Keratinocyte (primary cell): ENCODE data around the gene HEMK1. TPM values are rescaled to one million over a fixed set of nuclear protein-coding genes. Genes with fewer than 3 reads are reported as not detected.

Experiments used
- DNase-seq: peaks from one replicate; pipeline ENCODE4 v3.0.0-alpha.2; 2011; ENCODE audit warnings: low read depth, missing footprints, low spot score
- FAIRE-seq: peaks from 2 replicates; lab custom pipeline; 2011; peaks lifted over from hg19 to GRCh38; lab: Jason Lieb, UNC
- H2AFZ ChIP-seq: 2 replicates; pipeline ENCODE4 v1.6.0; 2012; ENCODE audit warnings: low read length, control low read depth, inconsistent platforms; ENCODE audit not compliant: control insufficient read depth
- H3K27ac ChIP-seq: 2 replicates; pipeline ENCODE4 v1.5.1; 2011; ENCODE audit warnings: low read length; ENCODE audit not compliant: control insufficient read depth, insufficient read depth
- H3K27me3 ChIP-seq: 3 replicates; pipeline ENCODE4 v1.6.0; 2011; ENCODE audit warnings: low read length; ENCODE audit not compliant: control insufficient read depth, insufficient read depth; ENCODE audit errors: extremely low read depth
- H3K36me3 ChIP-seq, 2 experiments: 2 replicates in 1 of 2; 3 replicates in 1 of 2; pipeline ENCODE4 v1.5.1; 2011; ENCODE audit warnings: low read length in 2 of 2, mild to moderate bottlenecking in 1 of 2; ENCODE audit not compliant: control insufficient read depth in 2 of 2, insufficient read depth in 2 of 2; ENCODE audit errors: extremely low read depth in 1 of 2
- H3K4me1 ChIP-seq: 3 replicates; pipeline ENCODE4 v1.5.1; 2011; ENCODE audit warnings: low read length; ENCODE audit not compliant: control insufficient read depth, insufficient read depth; ENCODE audit errors: extremely low read depth
- H3K4me2 ChIP-seq: 3 replicates; pipeline ENCODE4 v1.6.0; 2011; ENCODE audit warnings: low read depth, low read length; ENCODE audit not compliant: control insufficient read depth, insufficient read depth; ENCODE audit errors: extremely low read depth
- H3K4me3 ChIP-seq, 3 experiments: fragments of 200-600 bp in 1 of 3; sonication (generic) in 1 of 3; 2 replicates in 2 of 3; 3 replicates in 1 of 3; pipeline ENCODE4 v1.5.1; 2011 to 2016; ENCODE audit warnings: low read length in 3 of 3, mild to moderate bottlenecking in 3 of 3, control low read depth in 2 of 3, inconsistent platforms in 1 of 3, low read depth in 1 of 3, mixed read lengths in 1 of 3, mixed run types in 1 of 3, moderate library complexity in 1 of 3; ENCODE audit not compliant: control insufficient read depth in 2 of 3, insufficient read depth in 2 of 3; ENCODE audit errors: extremely low read depth in 1 of 3
- H3K79me2 ChIP-seq: 2 replicates; pipeline ENCODE4 v1.6.0; 2012; ENCODE audit warnings: low read length; ENCODE audit not compliant: control insufficient read depth, insufficient read depth
- H3K9ac ChIP-seq: 3 replicates; pipeline ENCODE4 v1.6.0; 2011; ENCODE audit warnings: low read length; ENCODE audit not compliant: control insufficient read depth, insufficient read depth; ENCODE audit errors: extremely low read depth
- H3K9me1 ChIP-seq: 3 replicates; pipeline ENCODE4 v1.6.0; 2011; ENCODE audit warnings: low read length; ENCODE audit not compliant: control insufficient read depth, insufficient read depth; ENCODE audit errors: extremely low read depth
- H3K9me3 ChIP-seq: 2 replicates; pipeline ENCODE4 v1.5.1; 2012; ENCODE audit warnings: low read depth, low read length; ENCODE audit not compliant: control insufficient read depth
- H4K20me1 ChIP-seq: 3 replicates; pipeline ENCODE4 v1.6.0; 2011; ENCODE audit warnings: low read length; ENCODE audit not compliant: control insufficient read depth, insufficient read depth; ENCODE audit errors: extremely low read depth
- EZH2 ChIP-seq: IDR thresholded peaks from one replicate; pipeline ENCODE4 v1.6.1; 2012; ENCODE audit warnings: inconsistent platforms, mild to moderate bottlenecking, low read length, moderate library complexity
- dilution Hi-C: fragments of 300-500 bp; cut with MboI; formaldehyde crosslinking; loops from one replicate; pipeline ENCODE4 v1.7.0; 2020; ENCODE audit warnings: low sequenced_read_pairs; ENCODE audit not compliant: extremely low pct_ligation_motif_present
- polyA plus RNA-seq, 5 experiments: library from polyadenylated mRNA; depleted of rRNA in 3 of 5; stranded (reverse) in 3 of 5; stranded (forward) in 1 of 5; unstranded in 1 of 5; fragments of >200 nt; gene quantifications; 1 replicate in 1 of 5; 2 replicates in 3 of 5; 3 replicates in 1 of 5; pipeline versions ENCODE4 v1.2.1 to v1.2.3, GENCODE V29; 2011 to 2012; ENCODE audit warnings: missing spikeins in 2 of 5, low read depth in 1 of 5, low replicate concordance in 1 of 5
- TF ChIP-seq, protein P1 (sequence below), 3 experiments: IDR thresholded peaks in 1 of 3; conservative IDR thresholded peaks in 1 of 3; optimal IDR thresholded peaks in 1 of 3; 2 replicates in 2 of 3; 3 replicates in 1 of 3; pipeline versions ENCODE3 to v1.5.1; 2011; ENCODE audit warnings: low read length in 3 of 3, mild to moderate bottlenecking in 3 of 3, moderate library complexity in 2 of 3, control low read depth in 1 of 3, inconsistent platforms in 1 of 3; ENCODE audit not compliant: insufficient read depth in 2 of 3; ENCODE audit errors: extremely low read depth in 1 of 3

HEMK1 gene
- polyA plus RNA-seq, 1 donor (not counting 4 experiments of a cell fraction or from before 2014, with no cell fraction given): 13.0 TPM

DNA sequence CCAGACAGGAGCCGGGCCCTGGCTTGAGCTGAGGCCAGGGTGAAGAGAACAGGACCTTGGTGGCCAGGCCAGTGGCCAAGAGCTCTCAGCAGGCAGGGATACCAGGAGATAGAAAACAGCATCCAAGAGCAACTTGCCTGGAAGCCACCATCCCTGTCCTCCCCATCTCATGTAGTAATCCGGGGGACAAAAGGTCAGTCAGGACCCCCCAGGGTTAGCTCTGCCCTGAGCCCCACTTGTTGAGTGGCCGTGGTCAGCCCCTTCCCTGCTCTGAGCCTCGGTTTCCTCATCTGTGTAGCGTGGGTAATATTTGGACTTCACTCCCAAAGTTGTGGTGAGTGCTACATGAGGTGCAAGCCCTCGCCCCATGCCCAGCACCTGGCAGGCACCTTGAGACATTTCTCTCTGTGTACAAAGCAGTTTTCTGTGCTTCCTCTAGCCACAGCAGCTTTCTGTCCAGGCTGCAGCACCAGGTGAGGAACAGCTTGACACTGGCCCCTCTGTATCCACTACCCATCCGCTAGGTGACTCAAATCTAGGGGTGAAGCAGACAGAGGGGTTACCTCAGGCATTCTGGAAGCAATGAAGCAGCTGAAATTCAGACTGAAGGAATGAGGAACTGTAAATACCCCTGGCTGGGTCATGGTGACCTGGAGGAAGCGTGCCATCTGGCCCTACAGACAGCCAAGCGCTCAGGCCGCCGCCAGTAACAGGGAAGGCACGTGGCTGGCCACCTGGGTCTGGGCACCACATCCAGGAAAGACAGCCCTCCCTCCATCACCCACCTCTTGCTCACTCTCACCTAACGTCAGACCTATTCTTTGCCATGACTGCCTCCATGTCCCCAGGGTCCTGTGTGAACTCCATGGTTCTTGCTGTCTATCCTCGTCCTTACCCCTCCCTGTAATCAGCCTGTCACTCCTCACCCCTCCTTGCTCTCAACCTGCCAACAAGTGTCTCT is 35.6 kb downstream of the HEMK1 start:
- H3K9me1 ChIP-seq: no peaks in the 10 kb centered on the region
- DNase-seq: no peak
- dilution Hi-C loops: loop anchor here (25.0 kb wide), 1 partner anchor 782 kb away; the partner anchor contains the start of genes MANF and RBM15B
- peaks cover 49% of the 10 kb centered on the region for H3K4me1 ChIP-seq
- no peaks in the 10 kb centered on the region for H4K20me1 ChIP-seq
- H3K4me3 ChIP-seq: no peak overlapping the region
- H3K79me2 ChIP-seq: no peaks in the 10 kb centered on the region
- H3K4me2 ChIP-seq: no peak overlapping the region
- peak; percentile 32 for FAIRE-seq
- no peak overlapping the region for H2AFZ ChIP-seq
- no peaks in the 10 kb centered on the region for H3K9me3 ChIP-seq
- peaks cover 4 to 5% of the 10 kb centered on the region in 2 experiments for H3K36me3 ChIP-seq
- no peaks in the 10 kb centered on the region for H3K27me3 ChIP-seq
- H3K27ac ChIP-seq: no peak overlapping the region
- H3K9ac ChIP-seq: no peak overlapping the region
- TF ChIP-seq EZH2: no peak
- TF ChIP-seq, protein P1, sequence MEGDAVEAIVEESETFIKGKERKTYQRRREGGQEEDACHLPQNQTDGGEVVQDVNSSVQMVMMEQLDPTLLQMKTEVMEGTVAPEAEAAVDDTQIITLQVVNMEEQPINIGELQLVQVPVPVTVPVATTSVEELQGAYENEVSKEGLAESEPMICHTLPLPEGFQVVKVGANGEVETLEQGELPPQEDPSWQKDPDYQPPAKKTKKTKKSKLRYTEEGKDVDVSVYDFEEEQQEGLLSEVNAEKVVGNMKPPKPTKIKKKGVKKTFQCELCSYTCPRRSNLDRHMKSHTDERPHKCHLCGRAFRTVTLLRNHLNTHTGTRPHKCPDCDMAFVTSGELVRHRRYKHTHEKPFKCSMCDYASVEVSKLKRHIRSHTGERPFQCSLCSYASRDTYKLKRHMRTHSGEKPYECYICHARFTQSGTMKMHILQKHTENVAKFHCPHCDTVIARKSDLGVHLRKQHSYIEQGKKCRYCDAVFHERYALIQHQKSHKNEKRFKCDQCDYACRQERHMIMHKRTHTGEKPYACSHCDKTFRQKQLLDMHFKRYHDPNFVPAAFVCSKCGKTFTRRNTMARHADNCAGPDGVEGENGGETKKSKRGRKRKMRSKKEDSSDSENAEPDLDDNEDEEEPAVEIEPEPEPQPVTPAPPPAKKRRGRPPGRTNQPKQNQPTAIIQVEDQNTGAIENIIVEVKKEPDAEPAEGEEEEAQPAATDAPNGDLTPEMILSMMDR (optimal IDR thresholded peaks at IDR 0.05 in 1 of 3, IDR thresholded peaks at IDR 0.05 in 1 of 3, conservative IDR thresholded peaks at IDR 0.05 in 1 of 3; ENCODE audit: extremely low read depth in 1 of 3, insufficient read depth in 2 of 3, low read length in 3 of 3): no peak

DNA sequence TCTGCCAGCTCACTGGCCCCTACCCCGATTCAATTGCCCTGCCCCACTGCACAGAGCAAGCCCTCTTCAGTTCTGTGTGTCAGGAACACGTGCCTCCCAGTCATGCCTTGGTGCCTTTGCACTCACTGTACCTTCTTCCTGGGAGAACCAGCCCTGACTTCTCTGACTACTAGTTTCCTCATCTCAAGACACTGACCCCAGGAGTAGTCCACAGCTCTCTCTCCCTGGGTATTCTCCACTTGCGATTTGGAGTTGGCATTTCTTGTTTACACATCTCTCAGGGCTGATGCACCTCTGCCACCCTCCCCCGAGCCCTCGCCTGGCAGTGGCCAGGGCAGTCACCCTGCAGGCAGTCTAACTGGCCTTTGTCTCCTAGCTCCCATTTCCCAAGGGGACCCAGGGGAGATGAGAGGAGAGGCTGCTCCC is 36.6 kb downstream of the HEMK1 start:
- Histone ChIP-seq H3K4me1 (peaks cover 54% of the 10 kb centered on the region), H3K27me3 (no peaks in the 10 kb centered on the region)
- peak; percentile 75 for FAIRE-seq

More for the DNA sequence above, 36.6 kb downstream of the HEMK1 start:
- H3K9ac ChIP-seq: no peak overlapping the region
- H3K4me2 ChIP-seq: no peak overlapping the region
- dilution Hi-C loops: loop anchor here (25.0 kb wide), 1 partner anchor 781 kb away; the partner anchor contains the start of genes MANF and RBM15B
- no peaks in the 10 kb centered on the region for H3K9me3 ChIP-seq
- H3K4me3 ChIP-seq: no peak overlapping the region
- H3K79me2 ChIP-seq: peaks cover 3% of the 10 kb centered on the region
- peaks cover 4 to 5% of the 10 kb centered on the region in 2 experiments for H3K36me3 ChIP-seq
- no peak for DNase-seq
- no peak overlapping the region for H2AFZ ChIP-seq
- H3K27ac ChIP-seq: no peak overlapping the region
- no peaks in the 10 kb centered on the region for H4K20me1 ChIP-seq
- H3K9me1 ChIP-seq: peaks cover 4% of the 10 kb centered on the region
- no peak for TF ChIP-seq EZH2
- TF ChIP-seq, protein P1 (optimal IDR thresholded peaks at IDR 0.05 in 1 of 3, IDR thresholded peaks at IDR 0.05 in 1 of 3, conservative IDR thresholded peaks at IDR 0.05 in 1 of 3; ENCODE audit: extremely low read depth in 1 of 3, insufficient read depth in 2 of 3, low read length in 3 of 3): no peak
